GM18868 (cell line): ENCODE data around the gene SLIT1.

Source experiments
- ATAC-seq: cut with Tn5 transposase; IDR thresholded peaks from one replicate; pipeline ENCODE4 v1.9.1; 2021; ENCODE audit warnings: mild to moderate bottlenecking, moderate library complexity; ENCODE audit not compliant: unreplicated experiment

Gene SLIT1

GRCh38 chr10:97030894-97031293 lies 154.9 kb downstream of the SLIT1 start:
- no peak for ATAC-seq

- ATAC-seq, result no peak
These were observed 156.5 kb downstream of the SLIT1 start for GRCh38 chr10:97029271-97029670.

GRCh38 chr10:97028832-97029178 lies 157.0 kb downstream of the SLIT1 start:
- no peak for ATAC-seq

GRCh38 chr10:97028126-97028831 lies 157.5 kb downstream of the SLIT1 start:
- ATAC-seq, result no peak

- ATAC-seq, result no peak
These were observed 160.0 kb downstream of the SLIT1 start for GRCh38 chr10:97025613-97026242.

- no peak for ATAC-seq
These were observed 161.3 kb downstream of the SLIT1 start for GRCh38 chr10:97024168-97025073.

GRCh38 chr10:97023401-97024167 lies 162.2 kb downstream of the SLIT1 start:
- no peak for ATAC-seq

- no peak for ATAC-seq
These were observed 163.1 kb downstream of the SLIT1 start for GRCh38 chr10:97022616-97023015.

- ATAC-seq, result no peak
These were observed 165.0 kb downstream of the SLIT1 start for GRCh38 chr10:97020452-97021400.

GRCh38 chr10:97019213-97019844 lies 166.4 kb downstream of the SLIT1 start:
- no peak for ATAC-seq

GRCh38 chr10:97018251-97019212 lies 167.2 kb downstream of the SLIT1 start:
- no peak for ATAC-seq

- ATAC-seq, result no peak
These were observed 168.3 kb downstream of the SLIT1 start for GRCh38 chr10:97017474-97017903.

- ATAC-seq, result peak; percentile 66
These were observed 168.9 kb downstream of the SLIT1 start for GRCh38 chr10:97016728-97017473.

- ATAC-seq, result no peak
These were observed 170.5 kb downstream of the SLIT1 start for GRCh38 chr10:97015240-97015639.

- ATAC-seq, result no peak
These were observed 171.8 kb downstream of the SLIT1 start for GRCh38 chr10:97013983-97014382.

- no peak for ATAC-seq
These were observed 172.2 kb downstream of the SLIT1 start for GRCh38 chr10:97013568-97013967.

- no peak for ATAC-seq
These were observed 173.3 kb downstream of the SLIT1 start for GRCh38 chr10:97012470-97012869.
